ENCODE data around the gene NTM.

DNA sequence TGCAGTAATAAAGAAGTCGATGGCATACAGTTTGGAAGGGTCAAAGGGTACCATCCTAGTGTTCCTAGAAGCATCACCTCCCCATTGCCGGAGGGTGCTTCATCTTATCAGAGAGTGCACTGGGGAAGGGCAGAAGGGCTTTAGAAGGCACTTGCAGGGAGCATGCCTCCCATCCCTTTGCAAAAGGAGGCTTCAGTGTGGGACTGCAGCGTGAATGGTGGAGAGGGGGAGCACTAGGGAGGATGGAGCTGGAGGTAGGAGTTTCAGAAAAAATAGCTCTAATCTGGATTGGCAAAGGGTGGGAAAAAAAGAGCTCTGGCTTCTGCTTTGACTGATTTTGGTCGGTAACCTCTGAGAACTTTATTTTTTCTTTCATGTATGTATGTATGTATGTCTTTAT is 5.0 kb downstream of the NTM start:
- TF ChIP-seq, protein P1, sequence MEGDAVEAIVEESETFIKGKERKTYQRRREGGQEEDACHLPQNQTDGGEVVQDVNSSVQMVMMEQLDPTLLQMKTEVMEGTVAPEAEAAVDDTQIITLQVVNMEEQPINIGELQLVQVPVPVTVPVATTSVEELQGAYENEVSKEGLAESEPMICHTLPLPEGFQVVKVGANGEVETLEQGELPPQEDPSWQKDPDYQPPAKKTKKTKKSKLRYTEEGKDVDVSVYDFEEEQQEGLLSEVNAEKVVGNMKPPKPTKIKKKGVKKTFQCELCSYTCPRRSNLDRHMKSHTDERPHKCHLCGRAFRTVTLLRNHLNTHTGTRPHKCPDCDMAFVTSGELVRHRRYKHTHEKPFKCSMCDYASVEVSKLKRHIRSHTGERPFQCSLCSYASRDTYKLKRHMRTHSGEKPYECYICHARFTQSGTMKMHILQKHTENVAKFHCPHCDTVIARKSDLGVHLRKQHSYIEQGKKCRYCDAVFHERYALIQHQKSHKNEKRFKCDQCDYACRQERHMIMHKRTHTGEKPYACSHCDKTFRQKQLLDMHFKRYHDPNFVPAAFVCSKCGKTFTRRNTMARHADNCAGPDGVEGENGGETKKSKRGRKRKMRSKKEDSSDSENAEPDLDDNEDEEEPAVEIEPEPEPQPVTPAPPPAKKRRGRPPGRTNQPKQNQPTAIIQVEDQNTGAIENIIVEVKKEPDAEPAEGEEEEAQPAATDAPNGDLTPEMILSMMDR (IDR thresholded peaks at IDR 0.05) = no peak
- no peak for TF ChIP-seq POLR2A (IDR thresholded peaks at IDR 0.05)
